Spleen (tissue), 7 donors: ENCODE data around the gene ATE1.

Experiments
- POLR2A ChIP-seq, 3 donors: fragments of 450-650 bp; IDR thresholded peaks; one replicate each; pipeline ENCODE4 v1.5.1; 2017; ENCODE audit warnings: antibody characterized with exemption in 3 of 3, mild to moderate bottlenecking in 1 of 3
- TF ChIP-seq, protein P1 (sequence below), 11 experiments: fragments of 200-600 bp in 7 of 11; fragments of 450-650 bp in 4 of 11; sonication (generic) in 4 of 11; IDR thresholded peaks in 8 of 11; conservative IDR thresholded peaks in 3 of 11; 1 replicate in 7 of 11; 2 replicates in 4 of 11; pipeline versions ENCODE4 v1.4.0 to v1.8.0; 2016 to 2021; ENCODE audit warnings: antibody characterized with exemption in 11 of 11, inconsistent platforms in 4 of 11, mild to moderate bottlenecking in 1 of 11
- donor health status: DM: no; HTN: no; CAD: no; lungs with moderate emphysema.
- donor health status: DM: no; HTN: no; CAD: no.
- donor health status: DM: no; HTN: no; CAD: no.

GRCh38 chr10:121974019-121974534 lies 46.2 kb upstream of the ATE1 start:
- TF ChIP-seq POLR2A (IDR thresholded peaks at IDR 0.05) = no peak
- TF ChIP-seq, protein P1, sequence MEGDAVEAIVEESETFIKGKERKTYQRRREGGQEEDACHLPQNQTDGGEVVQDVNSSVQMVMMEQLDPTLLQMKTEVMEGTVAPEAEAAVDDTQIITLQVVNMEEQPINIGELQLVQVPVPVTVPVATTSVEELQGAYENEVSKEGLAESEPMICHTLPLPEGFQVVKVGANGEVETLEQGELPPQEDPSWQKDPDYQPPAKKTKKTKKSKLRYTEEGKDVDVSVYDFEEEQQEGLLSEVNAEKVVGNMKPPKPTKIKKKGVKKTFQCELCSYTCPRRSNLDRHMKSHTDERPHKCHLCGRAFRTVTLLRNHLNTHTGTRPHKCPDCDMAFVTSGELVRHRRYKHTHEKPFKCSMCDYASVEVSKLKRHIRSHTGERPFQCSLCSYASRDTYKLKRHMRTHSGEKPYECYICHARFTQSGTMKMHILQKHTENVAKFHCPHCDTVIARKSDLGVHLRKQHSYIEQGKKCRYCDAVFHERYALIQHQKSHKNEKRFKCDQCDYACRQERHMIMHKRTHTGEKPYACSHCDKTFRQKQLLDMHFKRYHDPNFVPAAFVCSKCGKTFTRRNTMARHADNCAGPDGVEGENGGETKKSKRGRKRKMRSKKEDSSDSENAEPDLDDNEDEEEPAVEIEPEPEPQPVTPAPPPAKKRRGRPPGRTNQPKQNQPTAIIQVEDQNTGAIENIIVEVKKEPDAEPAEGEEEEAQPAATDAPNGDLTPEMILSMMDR (IDR thresholded peaks at IDR 0.05 in 8 of 11, conservative IDR thresholded peaks at IDR 0.05 in 3 of 11) = no peak
